ENCODE results near the gene HOXC9. TPM values are rescaled to one million over a fixed set of nuclear protein-coding genes. Genes with fewer than 3 reads are reported as not detected.

Gene HOXC9
- polyA plus RNA-seq, 12 donors, result 0.33 to 3.2 (median 0.72) TPM; not detected in 2

- no peak for DNase-seq
Measured at GRCh38 chr12:53975064-53975471, 24.9 kb upstream of the HOXC9 start.

DNA sequence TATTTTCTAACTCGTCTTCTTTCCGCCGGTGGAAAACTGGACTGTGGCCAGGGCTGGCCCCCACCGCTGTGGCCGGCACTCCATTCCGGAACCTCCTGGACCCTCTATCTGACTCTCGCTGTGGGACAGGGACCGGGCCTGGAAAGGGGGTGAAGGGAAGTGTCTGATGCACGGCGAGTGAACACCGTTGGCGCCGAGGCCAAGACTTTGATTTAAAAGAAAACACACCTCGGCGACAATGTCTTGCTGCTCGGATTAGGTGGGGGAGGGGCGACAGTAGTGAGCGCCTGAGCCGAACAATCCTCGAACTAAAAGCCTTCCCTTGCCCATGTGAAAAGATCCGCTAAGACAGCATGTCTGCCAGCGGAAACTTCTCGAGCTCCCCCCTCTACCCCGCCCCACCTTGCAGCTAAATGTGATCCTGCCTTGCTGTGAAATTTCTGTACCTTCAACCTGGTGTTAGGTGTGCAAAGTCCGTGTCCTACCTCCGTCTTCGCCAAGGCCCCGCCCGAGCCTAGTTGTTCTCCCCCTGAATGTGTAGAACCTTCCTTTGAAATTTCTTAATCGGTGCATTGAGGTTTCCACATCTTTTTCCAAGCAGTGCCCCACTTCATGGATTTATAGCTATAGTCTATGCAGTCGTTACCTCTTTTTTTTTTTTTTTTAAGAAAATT lies 24.3 kb upstream of the HOXC9 start:
- DNase-seq, result no peak

DNA sequence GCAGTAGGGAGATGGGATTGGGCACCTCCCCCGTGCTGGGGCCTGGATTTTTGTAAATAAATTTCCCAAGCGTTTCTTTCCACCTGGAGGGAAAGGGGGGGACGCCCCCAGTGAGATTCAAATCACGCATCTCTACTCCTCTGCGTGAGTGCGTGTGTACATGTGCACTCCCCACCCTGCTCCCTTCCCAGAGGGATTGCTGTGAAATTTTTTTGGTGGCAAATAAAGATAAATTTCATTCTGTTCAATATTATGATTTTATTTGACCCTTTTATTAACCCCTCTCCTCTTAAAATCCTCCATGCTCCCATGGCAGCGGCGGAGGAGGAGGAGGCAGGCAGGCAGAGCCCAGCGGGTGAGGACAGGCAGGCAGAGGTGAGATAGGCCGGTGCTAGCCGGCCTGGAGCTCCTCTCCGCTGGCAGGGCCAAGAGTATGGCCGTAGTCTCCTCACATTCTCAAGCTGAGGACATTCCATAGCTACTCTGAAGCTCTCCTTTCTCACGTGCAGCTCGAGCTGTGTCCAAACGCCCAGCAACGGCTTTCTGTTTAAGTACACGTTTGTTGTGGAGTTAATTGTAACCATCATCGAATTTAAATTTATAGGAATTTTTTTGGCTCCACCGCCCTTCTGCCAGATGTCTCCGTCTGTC lies 23.7 kb upstream of the HOXC9 start:
- no peak for DNase-seq

- no peak for DNase-seq
Measured at GRCh38 chr12:53976823-53977595, 23.0 kb upstream of the HOXC9 start.

DNA sequence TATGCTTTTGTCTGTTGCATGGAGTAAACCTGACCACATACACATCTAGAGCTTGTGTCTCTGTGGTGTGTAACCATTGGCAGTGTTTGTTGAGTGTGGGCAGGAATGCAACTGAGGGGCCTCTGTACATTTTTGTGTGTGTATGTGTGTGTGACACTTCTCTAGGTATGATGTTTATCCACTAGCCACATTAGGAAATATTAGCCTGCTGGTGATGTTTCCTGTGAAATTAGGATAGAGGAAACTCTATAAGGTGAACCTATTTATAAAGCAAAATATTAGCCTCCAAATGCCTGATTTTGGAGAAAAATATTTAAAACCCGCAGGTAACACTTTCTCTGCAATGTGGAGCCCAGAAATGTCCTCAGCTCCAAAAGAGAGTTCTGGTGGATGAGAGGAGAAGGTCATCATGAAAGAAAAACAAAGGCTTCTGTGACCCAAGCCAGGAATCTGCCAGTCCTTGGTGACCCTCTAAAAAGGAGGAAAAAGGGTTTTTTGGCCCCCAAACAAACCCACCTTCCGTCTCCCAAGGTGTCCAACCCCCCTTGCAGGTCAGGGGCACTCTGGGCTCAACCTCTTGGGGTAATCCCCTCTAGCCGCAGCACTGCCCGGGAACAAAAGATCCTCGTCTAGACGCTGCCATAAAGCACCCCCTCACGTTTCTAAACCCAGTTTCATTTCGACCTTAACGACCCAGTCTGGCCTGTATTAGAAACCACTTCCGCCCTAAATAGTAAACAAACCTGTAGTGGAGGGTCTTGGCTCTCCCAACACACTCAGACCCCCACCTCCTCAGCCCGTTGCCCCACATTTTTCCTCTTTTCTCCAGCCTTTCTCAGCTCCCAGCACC lies 22.1 kb upstream of the HOXC9 start:
- no peak for DNase-seq

DNA sequence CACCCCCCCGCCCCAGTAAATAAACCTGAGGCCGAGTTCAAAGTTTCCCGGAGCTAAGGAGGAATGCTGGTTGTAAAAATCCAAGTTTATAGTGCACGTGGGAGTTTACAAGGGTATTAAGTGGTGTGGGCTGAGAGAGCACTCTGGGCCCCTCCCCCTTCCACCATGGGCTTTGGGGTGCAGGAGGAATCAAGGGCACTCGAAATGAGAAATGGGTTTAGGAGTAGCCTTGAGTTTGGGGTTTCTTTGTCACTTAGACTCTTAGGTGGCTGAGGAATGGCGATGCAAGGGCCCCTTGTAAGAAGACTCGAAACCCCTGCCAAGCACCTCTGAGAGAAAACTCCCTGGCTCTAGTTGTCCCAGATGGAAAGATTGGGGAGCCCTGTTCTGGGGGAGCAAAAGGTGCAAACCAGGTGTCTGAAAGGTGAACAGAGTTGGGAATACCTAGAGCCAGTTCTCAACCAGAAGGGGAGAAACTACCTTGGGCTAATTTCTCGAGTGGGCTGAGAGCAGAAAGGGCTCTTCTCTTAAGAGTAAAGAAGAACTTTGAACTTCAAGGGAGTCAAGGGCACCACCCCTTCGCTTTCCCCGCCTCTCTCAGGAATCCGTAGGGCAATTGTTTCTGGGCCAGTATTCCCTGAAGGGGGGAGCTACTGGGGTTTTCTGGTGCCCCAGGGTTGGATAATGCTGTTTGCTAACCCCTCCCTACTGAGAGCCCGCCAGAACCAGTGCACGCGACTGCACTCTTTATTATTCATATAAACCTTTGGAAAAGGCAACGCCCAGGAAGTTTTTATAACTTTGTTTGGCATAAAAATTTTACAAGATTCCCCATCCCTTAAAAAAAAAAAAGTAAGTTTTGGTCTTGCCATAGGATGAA lies 21.2 kb upstream of the HOXC9 start:
- no peak for DNase-seq

GRCh38 chr12:53980104-53980801 lies 19.7 kb upstream of the HOXC9 start:
- no peak for DNase-seq

- DNase-seq, result no peak
Measured at GRCh38 chr12:53980802-53981496, 19.0 kb upstream of the HOXC9 start.

GRCh38 chr12:53981634-53982565 lies 18.1 kb upstream of the HOXC9 start:
- DNase-seq, result no peak

- no peak for DNase-seq
Measured at GRCh38 chr12:53982648-53983567, 17.1 kb upstream of the HOXC9 start.

- no peak for DNase-seq
Measured at GRCh38 chr12:53983568-53983949, 16.4 kb upstream of the HOXC9 start.

- DNase-seq, result no peak
Measured at GRCh38 chr12:53983950-53984572, 15.9 kb upstream of the HOXC9 start.

DNA sequence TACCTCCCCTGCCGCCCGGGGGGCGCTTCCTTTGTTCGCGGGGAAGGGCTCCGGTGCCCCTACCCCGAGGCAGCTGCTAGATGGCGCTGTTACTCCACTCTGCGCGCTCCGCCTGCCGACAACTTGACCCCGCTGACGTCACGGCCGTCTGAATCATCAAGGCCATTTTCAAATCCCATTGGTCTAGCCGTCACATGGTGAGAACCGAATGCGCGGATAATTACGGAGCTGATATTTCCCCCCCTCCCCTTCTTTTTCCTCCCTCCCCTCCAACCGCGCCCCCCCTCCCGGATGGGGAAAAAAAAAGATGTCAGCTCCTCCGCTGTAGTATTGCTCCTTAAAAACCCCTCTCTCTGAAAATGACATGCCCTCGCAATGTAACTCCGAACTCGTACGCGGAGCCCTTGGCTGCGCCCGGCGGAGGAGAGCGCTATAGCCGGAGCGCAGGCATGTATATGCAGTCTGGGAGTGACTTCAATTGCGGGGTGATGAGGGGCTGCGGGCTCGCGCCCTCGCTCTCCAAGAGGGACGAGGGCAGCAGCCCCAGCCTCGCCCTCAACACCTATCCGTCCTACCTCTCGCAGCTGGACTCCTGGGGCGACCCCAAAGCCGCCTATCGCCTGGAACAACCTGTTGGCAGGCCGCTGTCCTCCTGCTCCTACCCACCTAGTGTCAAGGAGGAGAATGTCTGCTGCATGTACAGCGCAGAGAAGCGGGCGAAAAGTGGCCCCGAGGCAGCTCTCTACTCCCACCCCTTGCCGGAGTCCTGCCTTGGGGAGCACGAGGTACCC lies 14.9 kb upstream of the HOXC9 start, which contains the start of gene HOXC10:
Gene HOXC10, plus strand, starts transcription at position 246 of the 791 bp plus-strand sequence. Its CDS starts 114 bp downstream, at position 360.
- peak; percentile 85 for DNase-seq

DNA sequence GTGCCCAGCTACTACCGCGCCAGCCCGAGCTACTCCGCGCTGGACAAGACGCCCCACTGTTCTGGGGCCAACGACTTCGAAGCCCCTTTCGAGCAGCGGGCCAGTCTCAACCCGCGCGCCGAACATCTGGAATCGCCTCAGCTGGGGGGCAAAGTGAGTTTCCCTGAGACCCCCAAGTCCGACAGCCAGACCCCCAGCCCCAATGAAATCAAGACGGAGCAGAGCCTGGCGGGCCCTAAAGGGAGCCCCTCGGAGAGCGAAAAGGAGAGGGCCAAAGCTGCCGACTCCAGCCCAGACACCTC lies 14.3 kb upstream of the HOXC9 start:
- no peak for DNase-seq

- DNase-seq, result no peak
Measured at GRCh38 chr12:53985994-53986685, 13.8 kb upstream of the HOXC9 start.
